Stimulated activated CD8-positive, alpha-beta memory T cell treated with anti-CD3 and anti-CD28 coated beads, Interleukin-12 subunit alpha, Interleukin-12 subunit beta, amount 100 ng/mL, for 24 hours (primary cell): Measurements from ENCODE around the gene ASCC2.
"Not testable (repeated sequence)": the region's sequence is repeated elsewhere in the genome, so short reads cannot be mapped to it uniquely, and the experiment has no call there.

Source experiments
- DNase-seq: peaks from one replicate; pipeline ENCODE4 v3.0.0-alpha.2; 2020; ENCODE audit errors: extremely low read depth

The ASCC2 gene

DNA sequence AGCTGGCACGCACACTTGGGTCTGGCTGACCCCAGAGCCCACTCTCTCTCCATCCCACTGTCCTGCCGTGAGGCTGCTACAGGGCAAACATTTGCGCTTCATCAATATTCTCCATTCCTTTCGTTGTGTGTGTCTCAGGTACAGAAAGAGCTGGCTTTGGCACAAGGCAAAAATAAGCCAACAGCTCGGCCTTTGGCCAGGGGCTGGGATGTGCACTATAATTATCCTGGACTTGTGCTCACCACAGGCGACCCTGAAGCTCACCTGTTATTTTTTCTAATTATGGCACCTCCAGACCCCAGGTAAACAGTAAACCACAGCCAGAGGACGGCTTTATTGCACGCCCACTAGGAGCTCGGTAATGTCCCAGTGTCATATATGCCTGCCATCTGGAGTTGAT lies 82.2 kb downstream of the ASCC2 start:
- no peak for DNase-seq

DNA sequence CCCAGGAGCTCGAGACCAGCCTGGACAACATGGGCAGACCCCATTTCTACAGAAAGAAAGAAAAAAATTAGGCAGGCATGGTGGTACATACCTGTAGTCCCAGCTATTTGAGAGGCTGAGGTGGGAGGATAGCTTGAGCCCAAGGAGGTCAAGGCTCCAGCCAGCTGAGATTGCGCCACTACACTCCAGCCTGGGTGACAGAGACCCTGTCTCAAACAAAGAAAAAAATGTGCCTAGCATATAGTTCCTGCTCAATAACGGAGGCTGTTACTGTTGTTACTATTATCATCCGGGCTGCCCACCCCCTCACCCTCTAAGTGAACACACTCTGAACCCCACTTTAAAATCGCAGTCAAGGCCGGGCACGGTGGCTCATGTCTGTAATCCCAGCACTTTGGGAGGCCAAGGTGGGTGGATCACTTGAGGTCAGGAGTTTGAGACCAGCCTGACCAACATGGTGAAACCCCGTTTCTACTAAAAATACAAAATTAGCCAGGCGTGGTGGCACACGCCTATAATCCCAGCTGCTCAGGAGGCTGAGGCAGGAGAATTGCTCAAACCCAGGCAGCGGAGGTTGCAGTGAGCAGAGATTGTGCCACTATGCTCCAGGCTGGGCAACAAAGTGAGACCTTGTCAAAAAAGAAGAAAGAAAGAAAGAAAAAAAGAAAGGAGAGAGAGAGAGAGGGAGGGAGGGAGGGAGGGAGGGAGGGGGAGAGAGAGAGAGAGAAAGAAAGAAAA lies 83.2 kb downstream of the ASCC2 start:
- not testable (repeated sequence) for DNase-seq

DNA sequence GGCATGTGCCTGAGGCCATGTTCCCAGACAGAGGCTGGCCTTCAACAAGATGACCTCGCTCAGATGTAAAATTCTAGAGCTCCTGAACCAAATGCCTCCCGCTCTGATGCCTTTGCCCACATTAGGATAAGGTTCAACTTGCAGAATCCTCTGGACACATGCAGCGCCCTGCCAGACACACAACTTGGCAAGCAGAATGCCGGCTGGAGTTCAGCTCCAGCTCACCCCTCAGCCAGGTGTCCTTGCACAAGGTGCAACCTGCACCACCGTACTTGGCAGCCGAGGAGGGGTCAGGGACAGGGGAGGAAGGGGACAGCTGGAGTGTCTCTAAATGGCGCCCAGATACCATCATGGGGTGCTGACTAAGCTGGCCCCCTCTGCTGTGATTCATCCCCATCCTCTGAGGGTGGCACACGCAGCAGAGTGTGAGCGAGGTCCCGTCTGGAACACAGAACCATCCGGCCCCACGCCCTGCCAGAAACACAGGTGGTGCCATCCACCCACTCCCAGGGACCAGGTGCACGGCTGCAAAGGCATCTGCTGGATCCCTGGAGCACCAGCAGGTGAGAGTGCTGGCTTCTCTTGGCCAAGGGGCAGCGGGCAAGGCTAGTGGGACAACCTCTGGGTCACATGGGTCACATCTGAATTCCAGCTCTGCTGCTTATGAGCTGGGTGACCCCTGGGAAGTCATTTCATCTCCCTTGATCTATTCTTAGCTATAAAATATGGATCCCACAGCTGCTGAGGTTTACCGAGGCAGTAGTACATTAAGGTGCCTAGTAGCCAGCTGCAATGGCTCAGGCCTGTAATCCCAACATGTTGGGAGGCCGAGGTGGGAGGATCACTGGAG lies 84.0 kb downstream of the ASCC2 start:
- DNase-seq: no peak

DNA sequence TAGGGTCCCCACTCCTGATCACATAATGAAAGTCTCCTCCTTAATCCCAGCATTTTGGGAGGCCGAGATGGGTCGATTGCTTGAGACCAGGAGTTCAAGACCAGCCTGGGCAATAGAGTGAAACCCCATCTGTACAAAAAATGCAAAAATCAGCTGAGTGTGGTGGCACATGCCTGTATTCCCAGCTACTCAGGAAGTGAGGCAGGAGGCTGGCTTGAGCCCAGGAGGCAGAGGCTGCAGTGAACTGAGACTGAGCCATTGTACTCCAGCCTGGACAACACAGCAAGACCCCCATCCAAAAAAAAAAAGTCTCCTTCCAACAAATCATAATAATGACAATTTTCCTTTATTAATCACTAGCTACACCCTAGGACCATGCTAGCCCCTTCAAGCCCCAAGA lies 86.4 kb downstream of the ASCC2 start:
- no peak for DNase-seq

DNA sequence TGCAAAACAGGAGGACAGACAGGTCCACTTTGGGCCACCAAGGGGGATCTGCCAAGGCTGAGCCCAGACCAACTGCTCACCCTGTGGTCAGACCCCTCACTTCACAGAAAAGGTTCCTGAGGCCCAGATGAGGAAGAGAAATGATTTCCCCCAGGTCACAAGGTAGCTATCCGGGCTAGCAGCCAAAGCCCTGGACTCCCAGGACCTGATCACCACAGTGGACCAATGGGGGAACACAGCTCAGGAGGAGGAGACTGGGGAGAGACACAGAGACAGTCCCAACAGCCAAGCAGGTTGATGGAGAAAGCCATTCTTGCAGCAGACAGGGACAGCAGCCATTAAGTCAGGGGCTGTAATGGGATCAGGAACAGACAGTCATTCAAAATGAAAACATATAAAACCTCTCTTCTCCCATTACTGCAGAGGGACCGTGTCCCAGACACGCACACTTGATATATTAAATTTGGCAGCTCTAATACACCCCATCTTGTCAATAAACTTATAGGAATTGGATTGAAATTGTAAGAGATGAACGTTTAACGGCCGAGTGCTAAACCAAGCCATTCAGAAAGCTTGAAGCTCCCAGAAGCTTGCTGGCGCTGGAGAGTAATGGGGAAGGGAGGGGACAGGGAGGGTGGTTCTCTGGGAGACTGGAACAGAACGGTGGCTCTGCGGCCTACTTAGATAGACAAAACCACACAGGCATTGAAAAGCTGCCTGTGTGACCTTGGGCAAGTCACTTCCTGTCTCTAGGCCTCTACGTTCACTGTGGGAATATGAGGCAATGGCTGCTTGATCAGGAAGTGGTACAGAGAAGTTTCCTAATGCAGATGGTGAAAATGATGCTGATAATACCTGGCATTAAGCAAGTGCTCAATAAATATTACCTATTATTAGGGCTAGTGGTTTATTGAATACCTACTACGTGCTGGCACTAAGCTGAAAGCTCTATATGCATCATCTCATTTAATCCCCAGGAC lies 87.2 kb downstream of the ASCC2 start:
- DNase-seq: no peak

DNA sequence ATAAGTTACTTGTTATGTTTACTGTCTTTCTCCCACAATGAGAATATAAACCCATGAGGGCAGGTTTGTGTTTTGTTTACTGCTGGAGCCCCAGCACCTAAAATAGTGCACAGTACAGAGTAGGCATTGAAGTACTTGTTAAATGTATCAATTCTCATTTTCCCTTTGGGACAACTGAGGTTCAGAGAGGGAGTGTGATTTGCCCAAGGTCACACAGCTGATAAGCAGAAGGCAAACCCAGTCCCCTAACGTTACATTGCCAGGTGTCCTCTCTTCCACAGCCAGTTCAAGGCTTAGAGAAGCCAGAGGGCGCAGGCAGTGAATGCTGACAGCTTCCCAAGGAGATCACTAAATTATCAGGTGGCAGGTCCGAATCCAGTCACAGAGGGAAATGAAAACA lies 88.0 kb downstream of the ASCC2 start:
- DNase-seq: no peak

DNA sequence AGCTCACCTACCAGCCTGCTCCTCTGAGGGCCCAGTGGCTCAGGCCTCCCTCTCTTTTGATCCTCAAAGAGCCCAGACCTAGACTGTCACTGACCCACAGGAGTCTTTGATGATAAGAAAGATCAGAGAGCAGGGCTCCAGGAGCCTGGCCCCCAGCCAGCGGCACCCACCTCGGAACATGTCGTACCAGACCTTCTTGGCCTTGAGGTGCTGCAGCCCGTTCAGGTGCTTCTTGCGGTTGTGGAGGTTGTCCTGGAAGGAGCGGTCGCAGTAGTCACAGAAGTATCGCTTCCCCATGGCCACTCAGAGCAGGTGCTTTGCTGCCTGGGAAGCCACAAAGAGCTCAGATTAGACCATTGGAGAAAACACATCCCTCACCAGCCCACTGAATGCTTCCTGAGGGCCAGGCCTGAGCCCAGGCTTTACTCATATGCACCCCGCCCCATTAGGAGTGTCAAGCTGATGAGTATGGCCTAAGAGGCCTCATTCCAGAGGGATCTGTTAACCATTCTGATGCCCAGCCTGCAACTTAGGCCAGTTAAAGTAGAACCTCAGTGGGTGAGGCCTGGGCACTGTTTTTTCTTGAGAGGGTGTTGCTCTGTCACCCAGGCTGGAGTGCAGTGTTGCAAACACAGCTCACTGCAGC lies 89.7 kb downstream of the ASCC2 start:
- DNase-seq: no peak

DNA sequence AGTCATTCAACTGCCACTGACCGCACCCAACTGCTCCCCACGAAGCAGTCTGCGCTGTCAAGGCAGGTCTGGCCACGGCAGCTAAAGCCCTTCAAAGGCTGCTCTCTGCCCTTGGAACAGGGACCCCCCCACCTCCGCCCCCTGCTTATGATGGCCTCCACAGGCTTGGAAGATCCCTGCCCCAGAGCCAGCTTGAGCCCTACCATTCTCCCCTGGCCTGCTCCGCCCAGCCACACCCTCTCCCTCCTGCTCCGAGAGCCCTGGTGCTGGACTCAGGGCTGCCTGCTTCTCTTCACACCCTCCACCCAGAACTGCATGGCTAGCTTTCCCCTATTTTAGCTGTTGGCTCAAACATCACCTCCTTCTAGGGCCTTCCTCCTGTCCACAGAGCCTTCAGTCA lies 90.2 kb downstream of the ASCC2 start:
- no peak for DNase-seq

DNA sequence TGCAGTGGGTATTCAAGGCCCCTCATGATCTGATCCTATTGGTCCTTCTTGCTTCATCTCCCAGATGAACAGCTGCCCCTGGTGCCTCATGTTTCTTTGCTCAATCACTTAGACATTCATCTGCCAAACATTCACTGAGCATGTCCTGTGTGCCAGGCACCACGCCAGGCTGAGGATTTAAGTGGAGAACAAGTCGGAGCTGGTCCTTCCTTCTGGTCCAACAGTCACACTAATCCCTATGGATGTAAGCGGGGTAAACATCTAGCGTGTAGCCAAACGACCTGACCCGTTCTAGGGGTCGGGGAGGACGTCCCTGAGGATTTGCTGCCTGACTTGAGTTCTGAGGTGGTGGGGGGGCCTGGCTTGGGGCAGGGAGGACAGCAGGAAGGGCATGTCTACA lies 93.2 kb downstream of the ASCC2 start:
- DNase-seq: no peak

DNA sequence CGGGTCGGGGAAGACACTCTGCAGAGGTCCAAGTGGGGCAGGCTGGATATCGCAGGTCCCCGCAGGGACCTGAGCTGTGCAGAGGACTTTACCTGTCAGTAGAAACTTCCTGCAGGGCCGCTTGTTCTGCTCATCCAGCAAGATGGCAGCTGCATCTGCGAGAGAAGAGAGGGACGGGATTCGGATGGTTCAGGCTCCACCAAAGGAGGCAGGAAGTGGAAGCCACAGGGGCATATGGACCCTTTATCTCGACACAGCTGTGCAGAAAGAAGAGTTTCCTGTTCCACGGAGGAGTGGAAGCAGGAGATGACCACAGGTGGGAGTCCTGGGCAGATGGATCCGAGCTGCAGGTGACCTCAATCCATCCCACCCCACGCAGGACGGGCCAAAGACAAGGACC lies 95.7 kb downstream of the ASCC2 start:
- DNase-seq: no peak

DNA sequence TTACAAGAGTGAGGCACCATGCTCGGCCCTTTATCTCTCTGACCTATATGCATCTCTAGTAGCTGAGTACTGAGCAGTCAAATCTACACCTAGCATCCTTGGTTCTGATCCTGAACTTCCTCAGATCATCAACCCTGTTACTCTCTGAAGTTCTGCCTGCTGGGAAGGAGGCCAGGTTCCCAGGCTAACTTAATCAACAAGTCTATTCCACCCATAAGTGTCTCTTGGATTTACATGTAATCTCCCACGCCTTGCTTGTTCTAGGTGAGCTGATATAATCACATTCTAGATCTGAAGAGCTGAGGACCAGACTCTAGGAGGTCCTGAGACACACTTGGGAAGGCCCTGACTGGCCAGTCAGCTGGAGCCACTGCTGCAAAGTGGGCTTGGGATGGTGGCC lies 96.1 kb downstream of the ASCC2 start:
- DNase-seq: no peak

DNA sequence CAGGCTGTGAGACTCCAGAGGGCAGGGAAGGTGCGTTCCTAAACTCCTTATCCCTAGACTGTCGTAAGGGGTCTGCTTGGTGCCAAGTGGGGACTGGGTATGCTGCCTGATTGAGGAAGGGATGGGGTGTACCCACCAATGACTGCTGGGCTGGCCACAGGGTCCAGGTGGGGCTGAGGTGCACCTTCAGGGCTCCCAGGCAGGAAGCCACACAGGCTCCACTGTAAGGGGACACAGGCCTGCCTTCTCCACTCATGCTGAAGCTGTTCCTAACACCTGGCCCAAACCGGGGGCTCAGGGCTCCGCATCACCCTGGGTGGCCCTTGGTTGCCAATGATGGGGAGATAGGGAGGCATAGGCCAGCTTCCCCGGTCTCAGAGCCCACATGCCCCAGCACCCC lies 97.9 kb downstream of the ASCC2 start:
- no peak for DNase-seq

DNA sequence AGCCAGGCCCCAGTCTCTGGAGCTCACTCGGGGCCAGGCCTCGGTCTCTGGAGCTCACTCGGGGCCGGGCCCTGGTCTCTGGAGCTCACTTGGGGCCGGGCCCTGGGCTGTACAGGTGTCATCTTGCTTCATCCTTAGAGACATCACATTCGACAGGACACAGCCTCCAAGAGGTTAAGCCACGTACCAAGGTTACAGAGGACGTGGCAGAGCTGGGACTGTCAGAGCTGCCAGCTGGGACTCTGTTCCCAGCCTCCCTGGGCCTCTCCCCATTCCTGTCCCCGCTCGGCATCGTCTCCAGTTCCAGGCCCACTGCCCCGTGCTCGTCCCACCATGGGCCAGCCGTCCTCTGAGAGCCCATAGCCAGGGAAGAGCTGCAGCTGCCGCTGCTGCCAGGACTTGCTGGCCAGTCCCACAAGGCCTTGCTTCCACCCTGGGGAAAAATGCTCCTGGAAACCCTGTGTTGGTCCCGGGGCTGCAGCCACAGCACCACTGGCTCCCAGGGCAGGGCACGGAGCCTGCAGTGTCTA lies 98.7 kb downstream of the ASCC2 start:
- no peak for DNase-seq
